ENCODE data around the gene CNPY2. TPM values are rescaled to one million over a fixed set of nuclear protein-coding genes. Genes with fewer than 3 reads are reported as not detected.

The CNPY2 gene
- total and polyA plus RNA-seq, 2 of the 13 experiments (the other 11 are each of a cell fraction or from before 2014, with no cell fraction given), result 285 to 356 TPM

GRCh38 chr12:56299853-56300643, 15.7 kb downstream of the CNPY2 start, which contains the start of gene CS (continued):
- TF ChIP-seq ZNF609 (CRISPR knock-in tag; IDR thresholded peaks at IDR 0.05; ENCODE audit: borderline replicate concordance) (no peak; the same call in 1 of the 2 replicates), EHMT2 (IDR thresholded peaks at IDR 0.05; ENCODE audit: borderline replicate concordance, low read depth, low read length) (no peak), THYN1 (CRISPR knock-in tag; IDR thresholded peaks at IDR 0.05; ENCODE audit: borderline replicate concordance, low read depth) (0 out of 2 replicates have a peak, but pooled peaks have one; percentile 68), ZNF496 (CRISPR knock-in tag; IDR thresholded peaks at IDR 0.05; ENCODE audit: insufficient replicate concordance) (no peak), ZNF7 (CRISPR knock-in tag; IDR thresholded peaks at IDR 0.05) (no peak), ZNF234 (CRISPR knock-in tag; conservative IDR thresholded peaks at IDR 0.05) (no peak), ZNF546 (CRISPR knock-in tag; conservative IDR thresholded peaks at IDR 0.05) (no peak), KDM3A (CRISPR knock-in tag; IDR thresholded peaks at IDR 0.05; ENCODE audit: low read depth) (no peak), POLR2G (IDR thresholded peaks at IDR 0.05; ENCODE audit: low read depth, low read length) (peak; percentile 87), GMEB2 (CRISPR knock-in tag; IDR thresholded peaks at IDR 0.05; ENCODE audit: low read depth) (no peak), ZNF138 (CRISPR knock-in tag; IDR thresholded peaks at IDR 0.05; ENCODE audit: low read depth) (no peak), ZNF879 (CRISPR knock-in tag; IDR thresholded peaks at IDR 0.05) (no peak), MED1 (CRISPR knock-in tag; IDR thresholded peaks at IDR 0.05) (no peak), NFKB2 (CRISPR knock-in tag; IDR thresholded peaks at IDR 0.05; ENCODE audit: borderline replicate concordance) (no peak), HOXA7 (CRISPR knock-in tag; IDR thresholded peaks at IDR 0.05) (no peak), NR1H2 (CRISPR knock-in tag; IDR thresholded peaks at IDR 0.05; ENCODE audit: borderline replicate concordance, low read depth) (no peak), FOXA3 (CRISPR knock-in tag; IDR thresholded peaks at IDR 0.05) (no peak; the same call in none of the 2 replicates)
- TF ChIP-seq, protein P1, sequence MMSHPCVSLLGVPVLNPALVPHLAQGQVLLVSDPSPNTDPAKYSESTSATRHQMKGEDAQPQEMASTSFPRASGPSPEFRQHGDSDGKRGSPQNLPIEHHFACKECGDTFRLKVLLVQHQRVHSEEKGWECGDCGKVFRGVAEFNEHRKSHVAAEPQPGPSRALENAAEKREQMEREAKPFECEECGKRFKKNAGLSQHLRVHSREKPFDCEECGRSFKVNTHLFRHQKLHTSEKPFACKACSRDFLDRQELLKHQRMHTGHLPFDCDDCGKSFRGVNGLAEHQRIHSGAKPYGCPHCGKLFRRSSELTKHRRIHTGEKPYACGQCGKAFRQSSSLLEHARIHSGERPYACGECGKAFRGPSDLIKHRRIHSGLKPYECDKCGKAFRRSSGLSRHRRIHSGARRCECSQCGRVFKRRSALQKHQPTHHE (CRISPR knock-in tag; IDR thresholded peaks at IDR 0.05; ENCODE audit: borderline replicate concordance), result no peak
- TF ChIP-seq, protein P2, sequence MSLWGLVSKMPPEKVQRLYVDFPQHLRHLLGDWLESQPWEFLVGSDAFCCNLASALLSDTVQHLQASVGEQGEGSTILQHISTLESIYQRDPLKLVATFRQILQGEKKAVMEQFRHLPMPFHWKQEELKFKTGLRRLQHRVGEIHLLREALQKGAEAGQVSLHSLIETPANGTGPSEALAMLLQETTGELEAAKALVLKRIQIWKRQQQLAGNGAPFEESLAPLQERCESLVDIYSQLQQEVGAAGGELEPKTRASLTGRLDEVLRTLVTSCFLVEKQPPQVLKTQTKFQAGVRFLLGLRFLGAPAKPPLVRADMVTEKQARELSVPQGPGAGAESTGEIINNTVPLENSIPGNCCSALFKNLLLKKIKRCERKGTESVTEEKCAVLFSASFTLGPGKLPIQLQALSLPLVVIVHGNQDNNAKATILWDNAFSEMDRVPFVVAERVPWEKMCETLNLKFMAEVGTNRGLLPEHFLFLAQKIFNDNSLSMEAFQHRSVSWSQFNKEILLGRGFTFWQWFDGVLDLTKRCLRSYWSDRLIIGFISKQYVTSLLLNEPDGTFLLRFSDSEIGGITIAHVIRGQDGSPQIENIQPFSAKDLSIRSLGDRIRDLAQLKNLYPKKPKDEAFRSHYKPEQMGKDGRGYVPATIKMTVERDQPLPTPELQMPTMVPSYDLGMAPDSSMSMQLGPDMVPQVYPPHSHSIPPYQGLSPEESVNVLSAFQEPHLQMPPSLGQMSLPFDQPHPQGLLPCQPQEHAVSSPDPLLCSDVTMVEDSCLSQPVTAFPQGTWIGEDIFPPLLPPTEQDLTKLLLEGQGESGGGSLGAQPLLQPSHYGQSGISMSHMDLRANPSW (CRISPR knock-in tag; IDR thresholded peaks at IDR 0.05; ENCODE audit: borderline replicate concordance), result no peak

Measured in HepG2 (cell line).